UCSD-AML1 (cell line): ENCODE measurements around the gene ISOC2.
"Not testable (repeated sequence)": the region's sequence is repeated elsewhere in the genome, so short reads cannot be mapped to it uniquely, and the experiment has no call there.

Source experiments
- DNase-seq: peaks from one replicate; lab custom pipeline; 2025; ENCODE audit not compliant: unreplicated experiment; lab: John Stamatoyannopoulos, UW

Gene ISOC2

GRCh38 chr19:55461259-55461973 lies at the start of gene ISOC2:
TSS of gene ISOC2 (minus strand) at chr19:55461642. CDS start at chr19:55456486, 5,156 bp downstream.
- peak; percentile 100 for DNase-seq

- DNase-seq = no peak
Observed at GRCh38 chr19:55508120-55508519, 46.7 kb upstream of the ISOC2 start.

- no peak for DNase-seq
Observed at GRCh38 chr19:55504981-55505380, 43.5 kb upstream of the ISOC2 start.

- DNase-seq = no peak
Observed at GRCh38 chr19:55504252-55504603, 42.8 kb upstream of the ISOC2 start.

- DNase-seq = peak; percentile 94
Observed at GRCh38 chr19:55503502-55504251, 42.2 kb upstream of the ISOC2 start.

GRCh38 chr19:55503157-55503501 lies 41.7 kb upstream of the ISOC2 start:
- no peak for DNase-seq

- no peak for DNase-seq
Observed at GRCh38 chr19:55502197-55502952, 40.9 kb upstream of the ISOC2 start.

- DNase-seq = no peak
Observed at GRCh38 chr19:55500368-55500952, 39.0 kb upstream of the ISOC2 start.

- no peak for DNase-seq
Observed at GRCh38 chr19:55498246-55498840, 36.9 kb upstream of the ISOC2 start.

GRCh38 chr19:55497763-55498162 lies 36.3 kb upstream of the ISOC2 start:
- no peak for DNase-seq

- not testable (repeated sequence) for DNase-seq
Observed at GRCh38 chr19:55496820-55497219, 35.4 kb upstream of the ISOC2 start.

- no peak for DNase-seq
Observed at GRCh38 chr19:55495646-55496349, 34.4 kb upstream of the ISOC2 start.

GRCh38 chr19:55494172-55494761 lies 32.8 kb upstream of the ISOC2 start:
- DNase-seq = peak; percentile 80

GRCh38 chr19:55493645-55494171 lies 32.3 kb upstream of the ISOC2 start:
- no peak for DNase-seq

- no peak for DNase-seq
Observed at GRCh38 chr19:55493052-55493644, 31.7 kb upstream of the ISOC2 start.

- DNase-seq = no peak
Observed at GRCh38 chr19:55492362-55492944, 31.0 kb upstream of the ISOC2 start.

GRCh38 chr19:55491546-55492360 lies 30.3 kb upstream of the ISOC2 start:
- no peak for DNase-seq
